Fibroblast of the conjunctiva (primary cell): ENCODE results near the gene TGFBR3L.
A peak's percentile ranks its signal among the peaks of the same experiment; 100 is the strongest.
"Not testable (repeated sequence)": the region's sequence is repeated elsewhere in the genome, so short reads cannot be mapped to it uniquely, and the experiment has no call there.

Source experiments
- DNase-seq: peaks from one replicate; pipeline ENCODE4 v3.0.0-alpha.2; 2010; ENCODE audit warnings: low read depth

TGFBR3L gene

GRCh38 chr19:7928334-7928706 lies 13.7 kb downstream of the TGFBR3L start:
- DNase-seq = no peak

DNA sequence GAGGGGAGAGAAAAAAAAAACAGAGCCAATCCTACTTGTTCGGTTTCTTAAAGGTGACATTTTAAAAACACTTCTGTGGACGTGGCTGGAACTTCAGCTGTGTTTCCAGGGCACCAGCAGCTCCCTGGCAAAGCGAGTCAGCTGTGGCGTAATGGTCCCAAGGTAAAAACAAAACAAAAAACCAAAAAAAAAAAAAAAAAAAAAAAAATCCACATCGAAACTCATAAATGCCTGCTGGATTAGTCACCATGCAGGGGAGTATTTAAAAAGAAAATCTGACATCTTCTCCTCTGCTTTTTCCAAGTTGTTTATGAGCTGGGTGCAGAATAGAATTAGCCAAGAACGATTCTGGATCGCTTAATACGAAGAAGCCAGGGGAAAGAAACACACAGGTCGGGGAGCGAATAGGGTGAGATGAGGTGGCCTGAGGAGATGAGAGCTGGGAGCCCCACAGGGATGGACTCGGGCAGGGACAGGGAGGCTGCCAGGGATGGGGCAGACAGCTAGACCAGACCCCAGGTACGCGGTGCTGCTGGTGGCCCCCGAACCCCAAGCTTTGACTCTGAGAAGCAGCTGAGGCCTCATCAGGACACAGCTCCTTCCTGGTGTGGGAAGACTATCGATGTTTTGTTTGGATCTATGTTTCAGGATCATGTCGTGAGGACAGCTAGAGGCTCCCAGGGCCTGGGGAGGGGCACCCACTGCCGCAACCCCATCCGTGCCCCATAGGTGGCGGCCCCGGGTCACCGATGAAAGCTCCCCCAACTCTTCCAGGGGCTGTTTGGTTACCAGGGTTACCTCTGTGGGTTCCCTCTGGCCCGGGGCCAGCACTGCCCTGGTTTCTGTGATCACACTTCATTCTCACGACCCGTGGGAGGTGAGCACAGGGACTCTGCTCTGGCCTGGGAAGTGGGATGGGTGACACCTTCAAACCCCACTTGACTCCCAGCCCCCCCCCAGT lies 14.4 kb downstream of the TGFBR3L start:
- DNase-seq = peak; percentile 55

DNA sequence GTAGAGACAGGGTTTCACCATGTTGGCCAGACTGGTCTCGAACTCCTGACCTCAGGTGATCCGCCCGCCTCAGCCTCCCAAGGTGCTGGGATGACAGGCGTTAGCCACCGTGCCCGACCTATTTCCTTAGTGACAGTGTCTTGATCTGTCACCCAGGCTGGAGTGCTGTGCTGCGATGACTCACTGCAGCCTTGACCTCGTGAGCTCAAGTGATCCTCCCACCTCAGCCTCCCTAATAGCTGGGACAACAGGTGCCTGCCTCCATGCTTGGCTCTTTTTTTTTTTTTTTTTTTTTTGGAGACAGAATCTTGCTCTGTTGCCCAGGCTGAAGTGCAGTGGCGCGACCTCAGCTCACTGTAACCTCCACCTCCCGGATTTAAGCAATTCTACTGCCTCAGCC lies 15.4 kb downstream of the TGFBR3L start:
- DNase-seq = not testable (repeated sequence)

GRCh38 chr19:7930765-7931164 lies 16.1 kb downstream of the TGFBR3L start:
- no peak for DNase-seq

DNA sequence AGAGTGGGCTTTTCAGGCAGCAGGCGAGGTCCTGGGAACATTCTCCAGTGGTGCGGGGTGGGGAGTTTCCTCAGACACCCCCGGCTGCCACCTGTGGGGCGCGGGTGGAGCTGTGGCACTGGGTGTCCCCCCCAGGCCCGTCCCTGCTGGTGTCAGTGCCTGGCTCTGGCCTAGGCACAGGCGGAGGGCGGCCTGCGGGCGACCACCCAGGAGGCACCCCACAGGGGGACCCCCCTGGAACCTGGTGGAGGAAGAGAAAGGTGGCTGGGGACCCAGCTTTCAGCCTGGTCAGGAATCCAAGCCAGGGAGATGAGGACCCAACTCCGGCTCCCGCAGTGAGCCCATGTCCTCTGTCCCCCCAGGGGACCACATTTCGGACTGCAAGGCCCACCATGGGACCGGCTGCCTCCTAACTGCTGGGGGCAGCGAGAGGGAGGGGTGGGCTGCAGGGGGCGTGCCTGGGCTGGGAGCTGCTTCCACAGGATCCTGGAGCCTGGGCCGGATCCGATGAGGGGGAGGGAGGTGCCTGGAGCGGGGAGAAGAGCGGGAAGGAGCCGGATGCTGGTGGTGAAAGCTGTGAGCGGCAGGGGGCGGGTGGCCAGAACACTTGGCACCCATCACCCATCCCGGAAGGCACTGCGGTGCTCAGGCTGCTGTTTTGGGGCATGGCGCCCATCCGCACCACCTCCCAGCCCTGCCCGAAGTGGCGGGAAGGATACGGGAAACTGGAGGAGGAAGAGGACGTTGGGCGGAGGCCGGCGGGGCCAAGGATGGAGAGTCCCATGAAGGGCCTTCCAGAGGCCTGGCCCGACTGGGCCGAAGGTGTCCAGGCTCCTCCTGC lies 16.8 kb downstream of the TGFBR3L start:
- DNase-seq = no peak

DNA sequence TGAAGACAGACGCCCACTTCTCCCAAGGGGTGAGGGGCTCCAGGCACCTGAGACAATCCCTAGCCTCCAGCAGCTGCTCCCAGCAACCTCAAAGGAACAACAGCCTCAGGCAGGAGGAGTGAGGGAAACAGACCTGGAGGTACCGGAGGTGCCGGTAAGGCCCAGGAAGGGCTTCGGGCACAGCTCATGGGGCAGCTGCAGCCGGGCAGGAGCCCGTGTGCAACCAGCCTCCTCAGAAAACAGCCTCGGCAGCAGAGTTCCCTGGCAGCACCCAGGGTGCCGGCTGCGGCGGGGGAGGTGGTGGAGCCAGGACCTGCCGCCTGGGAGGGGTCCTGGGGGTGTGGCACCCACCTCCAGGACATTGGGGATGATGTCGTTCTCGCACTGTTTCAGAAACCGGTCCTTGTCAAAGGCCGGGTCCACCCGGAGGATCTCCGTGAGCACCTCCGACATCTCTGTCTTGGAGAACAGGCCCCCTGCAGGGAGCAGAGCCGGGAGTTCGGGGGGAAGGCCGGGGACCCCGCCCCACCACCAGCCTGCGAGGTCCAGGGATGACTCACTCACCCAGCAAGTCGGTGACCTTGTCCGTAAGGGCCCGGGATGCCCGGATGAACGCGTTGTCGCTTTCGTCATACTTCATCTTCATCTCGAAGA lies 17.8 kb downstream of the TGFBR3L start:
- DNase-seq = no peak

- no peak for DNase-seq
Observed at GRCh38 chr19:7932930-7933300, 18.3 kb downstream of the TGFBR3L start.

GRCh38 chr19:7933411-7933810 lies 18.8 kb downstream of the TGFBR3L start:
- DNase-seq = no peak

DNA sequence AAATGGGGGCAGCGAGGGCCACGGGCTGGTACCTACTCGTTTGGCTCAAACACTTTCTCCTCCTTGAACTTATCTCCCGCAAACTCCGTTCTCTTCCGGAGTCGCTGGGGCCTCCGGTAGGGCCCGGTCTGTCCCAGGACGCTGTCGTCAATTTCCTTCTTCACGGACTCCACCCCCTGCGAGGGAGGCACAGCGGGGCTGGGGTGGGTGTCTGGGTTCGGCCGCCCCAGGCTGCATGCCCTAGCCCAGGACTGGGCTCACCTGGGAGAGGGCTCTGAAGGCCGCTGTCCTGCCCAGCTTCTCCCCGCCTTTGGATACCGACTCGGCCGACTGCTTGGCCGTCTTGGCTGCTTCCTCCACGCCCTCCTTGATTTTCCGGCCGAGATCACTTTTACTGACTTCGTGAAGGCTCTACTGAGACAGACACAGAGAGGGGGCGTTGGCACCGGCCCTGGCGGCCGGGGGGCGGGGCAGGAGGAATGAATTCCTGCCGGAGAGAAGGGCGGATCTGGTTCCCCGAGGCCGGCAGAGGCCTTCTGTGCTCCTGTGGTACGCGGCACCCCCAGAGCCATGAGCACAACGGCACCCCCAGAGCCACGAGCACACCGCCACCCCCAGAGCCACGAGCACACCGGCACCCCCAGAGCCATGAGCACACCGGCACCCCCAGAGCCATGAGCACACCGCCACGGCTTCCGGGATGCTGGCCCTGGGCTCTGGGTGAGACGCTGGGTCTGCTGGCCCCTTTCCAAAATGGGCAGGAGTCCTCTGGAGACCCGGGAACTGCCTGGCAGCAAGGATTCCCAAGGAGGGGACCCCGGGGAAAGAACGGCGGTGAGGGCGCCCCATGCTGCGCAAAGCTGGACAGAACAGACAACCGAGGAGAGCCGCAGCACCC lies 19.4 kb downstream of the TGFBR3L start:
- DNase-seq = no peak

- DNase-seq = no peak
Observed at GRCh38 chr19:7934766-7935165, 20.1 kb downstream of the TGFBR3L start.

DNA sequence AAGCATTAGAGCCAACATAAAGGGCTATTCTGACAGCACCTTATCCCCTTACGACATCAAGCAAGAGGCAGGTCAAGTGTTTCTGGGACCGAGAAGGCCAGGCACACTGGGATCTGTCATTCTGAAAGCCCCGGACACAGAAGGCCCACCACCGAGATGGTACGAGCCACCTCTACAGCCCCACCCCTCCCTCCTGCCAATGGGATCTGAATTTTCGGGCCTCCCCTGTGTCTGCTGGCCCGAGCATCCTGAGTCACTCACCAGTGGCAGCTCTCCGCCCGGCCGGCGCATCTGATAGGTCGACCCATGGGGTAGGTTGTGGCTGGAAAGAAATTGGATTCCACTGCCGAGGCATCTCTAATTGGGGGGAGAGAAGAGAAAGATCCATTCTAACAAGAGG lies 26.2 kb downstream of the TGFBR3L start:
- no peak for DNase-seq

DNA sequence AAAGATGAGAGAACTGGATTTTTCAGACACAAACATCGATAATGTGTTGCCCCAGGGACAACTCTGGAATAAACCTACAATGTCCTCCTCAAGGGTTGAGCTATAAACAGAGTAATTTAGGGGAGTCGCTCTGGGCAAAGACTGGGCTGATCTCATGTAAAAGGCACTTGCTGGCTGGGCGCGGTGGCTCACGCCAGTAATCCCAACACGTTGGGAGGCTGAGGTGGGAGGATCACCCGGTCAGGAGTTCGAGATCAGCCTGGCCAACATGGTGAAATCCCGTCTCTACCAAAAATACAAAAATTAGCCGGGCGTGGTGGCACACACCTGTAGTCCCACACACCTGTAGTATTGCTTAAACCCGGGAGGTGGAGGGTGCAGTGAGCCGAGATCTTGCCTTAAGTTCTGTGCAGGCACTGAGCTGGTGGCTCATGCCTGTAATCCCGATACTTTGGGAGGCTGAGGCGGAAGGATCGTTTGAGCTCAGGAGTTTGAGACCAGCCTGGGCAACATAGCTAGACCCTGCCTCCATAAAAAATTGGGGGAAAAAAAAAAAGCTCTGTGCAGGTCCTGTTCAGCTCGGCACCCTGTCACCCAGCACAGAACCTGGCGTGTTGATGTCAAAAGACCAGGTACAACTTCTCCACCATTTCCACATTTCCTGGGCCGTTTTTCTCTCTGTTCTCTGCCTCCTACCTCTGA lies 27.4 kb downstream of the TGFBR3L start:
- no peak for DNase-seq

DNA sequence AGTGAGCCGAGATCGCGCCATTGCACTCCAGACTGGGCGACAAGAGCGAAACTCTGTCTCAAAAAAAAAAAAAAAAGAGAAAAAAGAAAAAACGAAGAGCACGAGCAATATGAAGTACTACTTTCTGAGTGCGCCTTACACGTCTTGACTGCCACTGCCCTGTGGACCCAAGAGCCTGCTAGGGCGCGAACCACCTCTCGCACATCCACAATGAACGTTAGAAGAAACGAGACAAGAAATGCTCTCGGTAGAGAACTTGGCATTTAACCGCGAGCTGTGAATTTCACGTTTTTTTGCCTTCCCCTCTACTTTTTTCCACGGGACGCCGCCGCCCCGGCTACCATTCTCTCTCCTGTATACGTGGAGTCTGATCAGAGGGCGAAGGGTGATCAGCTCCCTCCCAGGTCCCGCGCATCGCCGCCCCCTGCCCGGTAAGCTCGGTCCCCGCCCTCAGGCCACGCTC lies 28.4 kb downstream of the TGFBR3L start:
- no peak for DNase-seq

DNA sequence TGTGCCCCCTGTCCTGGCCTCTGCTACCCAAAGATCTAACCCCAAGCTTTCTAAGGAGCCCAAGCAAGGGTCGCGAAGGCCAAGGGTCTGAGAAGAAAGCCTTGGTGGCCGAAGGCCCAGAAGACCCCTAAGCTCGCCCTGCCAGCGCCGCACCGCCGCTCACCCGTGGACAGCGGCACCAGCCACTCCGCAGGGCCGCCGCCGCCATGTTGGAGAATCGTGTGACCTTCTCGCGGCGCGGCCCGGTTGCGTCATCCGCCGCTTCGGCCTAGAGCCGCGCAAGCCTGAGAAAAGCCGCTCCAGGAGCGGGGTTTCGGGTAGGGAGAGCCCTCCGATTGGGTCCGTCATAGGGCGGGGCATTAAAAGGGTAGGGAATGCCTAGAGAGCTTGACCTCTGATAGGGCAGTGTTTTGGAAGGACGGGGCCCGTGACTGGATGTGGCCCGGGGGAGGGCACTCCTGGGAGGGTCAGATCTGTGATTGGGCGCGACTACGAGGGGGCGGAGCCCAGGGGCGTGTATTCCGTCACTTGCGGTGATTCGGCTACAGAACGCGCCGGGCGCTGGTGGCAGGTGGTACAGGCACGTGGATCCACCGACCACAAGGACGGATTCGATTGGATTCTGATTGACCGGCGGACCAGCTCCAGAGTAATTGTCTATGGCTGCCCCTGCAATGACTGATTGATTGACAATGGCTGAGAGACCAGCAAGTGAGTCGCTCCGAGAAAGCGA lies 29.0 kb downstream of the TGFBR3L start, which contains the start of gene TIMM44:
Gene TIMM44, minus strand, starts transcription at position 223 of the 733 bp plus-strand sequence. Its CDS starts 15 bp downstream, at position 208.
- DNase-seq = peak; percentile 99

DNA sequence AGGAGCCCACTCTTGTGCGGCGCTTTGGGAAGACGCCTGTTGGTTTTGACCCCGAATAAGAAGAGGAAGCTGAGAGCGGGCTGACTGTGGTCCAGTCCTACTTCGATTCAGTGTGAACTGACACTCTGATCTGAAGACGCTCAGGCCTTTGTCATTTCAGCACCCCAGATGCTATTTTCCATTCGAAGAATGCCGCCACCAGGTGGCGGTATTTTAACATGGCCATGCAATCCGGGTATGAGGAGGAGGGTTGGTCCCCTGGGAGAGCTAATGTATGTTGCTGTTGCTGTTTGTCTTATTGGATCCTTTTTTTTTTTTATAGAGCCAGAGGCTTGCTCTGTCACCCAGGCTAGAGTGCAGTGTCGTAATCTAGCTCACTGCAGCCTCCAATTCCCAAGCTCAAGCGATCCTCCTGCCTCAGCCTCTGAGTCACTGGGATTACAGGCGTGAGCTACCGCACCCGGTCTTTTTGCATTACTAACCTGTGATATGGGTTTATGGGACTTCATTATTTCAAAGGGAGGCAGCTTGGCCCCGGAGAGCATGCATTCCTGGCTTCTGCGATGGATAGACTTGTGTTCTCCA lies 29.6 kb downstream of the TGFBR3L start:
- DNase-seq = peak; percentile 94

- DNase-seq = no peak
Observed at GRCh38 chr19:7947939-7948338, 33.3 kb downstream of the TGFBR3L start.

- DNase-seq = no peak
Observed at GRCh38 chr19:7953060-7953459, 38.4 kb downstream of the TGFBR3L start.

- DNase-seq = no peak
Observed at GRCh38 chr19:7953576-7953975, 38.9 kb downstream of the TGFBR3L start.

- no peak for DNase-seq
Observed at GRCh38 chr19:7955696-7956095, 41.1 kb downstream of the TGFBR3L start.
